Testis (tissue), 2 donors: Measurements from ENCODE around the gene RALGPS2.

Source experiments
- POLR2A ChIP-seq: fragments of 450-650 bp; IDR thresholded peaks from one replicate; pipeline ENCODE4 v1.6.1; 2017; ENCODE audit warnings: antibody characterized with exemption, mild to moderate bottlenecking, moderate library complexity
- TF ChIP-seq, protein P1 (sequence below), 3 experiments: fragments of 450-650 bp in 2 of 3; fragments of 200-600 bp in 1 of 3; sonication (generic) in 1 of 3; IDR thresholded peaks; one replicate each; pipeline ENCODE4 v1.5.1; 2016 to 2019; ENCODE audit warnings: antibody characterized with exemption in 3 of 3, mild to moderate bottlenecking in 2 of 3, moderate library complexity in 1 of 3

DNA sequence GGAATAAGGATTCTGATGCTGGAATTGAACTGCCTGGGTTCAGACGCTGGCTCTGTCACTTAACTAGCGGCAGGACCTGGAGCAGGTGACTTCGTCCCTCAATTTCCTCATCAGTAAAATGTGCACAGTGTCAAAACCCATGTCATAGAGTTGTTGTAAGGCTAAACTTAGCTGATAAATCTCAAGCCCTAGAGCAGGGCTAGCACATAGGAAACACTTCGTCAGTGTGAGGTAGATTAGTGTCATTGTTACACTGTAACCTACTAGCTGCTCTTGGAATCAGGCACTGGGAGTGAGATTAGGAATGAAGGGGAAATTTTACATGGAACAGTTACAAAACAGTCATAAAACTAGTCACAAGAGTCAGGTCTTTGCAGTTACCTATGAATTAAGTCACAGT is 202.0 kb downstream of the RALGPS2 start:
- TF ChIP-seq, protein P1, sequence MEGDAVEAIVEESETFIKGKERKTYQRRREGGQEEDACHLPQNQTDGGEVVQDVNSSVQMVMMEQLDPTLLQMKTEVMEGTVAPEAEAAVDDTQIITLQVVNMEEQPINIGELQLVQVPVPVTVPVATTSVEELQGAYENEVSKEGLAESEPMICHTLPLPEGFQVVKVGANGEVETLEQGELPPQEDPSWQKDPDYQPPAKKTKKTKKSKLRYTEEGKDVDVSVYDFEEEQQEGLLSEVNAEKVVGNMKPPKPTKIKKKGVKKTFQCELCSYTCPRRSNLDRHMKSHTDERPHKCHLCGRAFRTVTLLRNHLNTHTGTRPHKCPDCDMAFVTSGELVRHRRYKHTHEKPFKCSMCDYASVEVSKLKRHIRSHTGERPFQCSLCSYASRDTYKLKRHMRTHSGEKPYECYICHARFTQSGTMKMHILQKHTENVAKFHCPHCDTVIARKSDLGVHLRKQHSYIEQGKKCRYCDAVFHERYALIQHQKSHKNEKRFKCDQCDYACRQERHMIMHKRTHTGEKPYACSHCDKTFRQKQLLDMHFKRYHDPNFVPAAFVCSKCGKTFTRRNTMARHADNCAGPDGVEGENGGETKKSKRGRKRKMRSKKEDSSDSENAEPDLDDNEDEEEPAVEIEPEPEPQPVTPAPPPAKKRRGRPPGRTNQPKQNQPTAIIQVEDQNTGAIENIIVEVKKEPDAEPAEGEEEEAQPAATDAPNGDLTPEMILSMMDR (IDR thresholded peaks at IDR 0.05): no peak
- no peak for TF ChIP-seq POLR2A
